ENCODE measurements around the gene PKD1. TPM values are rescaled to one million over a fixed set of nuclear protein-coding genes. Genes with fewer than 3 reads are reported as not detected.
"Not testable (repeated sequence)": the region's sequence is repeated elsewhere in the genome, so short reads cannot be mapped to it uniquely, and the experiment has no call there.

PKD1 gene
- total and polyA plus RNA-seq, 3 experiments from 2014 or later: 9.9 to 66.2 (median 58.9) TPM

DNA sequence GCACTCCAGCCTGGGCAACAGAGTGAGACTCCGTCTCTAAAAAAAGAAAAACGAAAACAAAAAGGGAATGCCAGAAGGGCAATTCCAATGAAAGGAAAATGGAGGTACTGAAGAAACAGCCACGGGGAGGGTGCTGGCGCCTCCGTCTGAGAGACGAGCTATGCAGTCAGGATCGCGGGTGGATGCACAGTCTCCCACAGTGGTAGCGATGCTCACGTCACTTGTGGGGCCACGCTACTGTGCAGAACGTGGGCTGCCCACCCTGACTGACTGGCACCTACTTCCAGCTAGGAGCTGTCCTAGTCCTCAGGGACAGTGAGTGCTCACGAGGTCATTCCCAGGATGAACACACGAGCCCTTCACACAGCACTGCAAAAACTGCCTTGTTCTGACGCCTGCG, 34.1 kb downstream of the PKD1 start:
- H3K4me1 ChIP-seq (ENCODE audit: insufficient read depth, low read length); H3K9me3 Mint-ChIP-seq; DNase-seq; H3K4me1 Mint-ChIP-seq; H3K27me3 ChIP-seq (ENCODE audit: insufficient read depth, low read length, poor library complexity, severe bottlenecking); H3K4me3 Mint-ChIP-seq; H3K4me3 ChIP-seq (ENCODE audit: low read length); POLR2A ChIA-PET; H3K27ac ChIP-seq (ENCODE audit: low read depth, low read length); H3K36me3 ChIP-seq (ENCODE audit: insufficient read depth, low read length); H3K9me3 ChIP-seq (ENCODE audit: low read length); H3K27me3 Mint-ChIP-seq: not testable (repeated sequence)
- CTCF ChIA-PET: interaction anchor here (0.9 kb wide), 1 partner anchor 39 kb away, joined by 3 read pairs; no protein-coding TSS in a partner anchor
- H3K36me3 Mint-ChIP-seq: peaks cover 0 to 33% (median 0%) of the 10 kb centered on the region in 3 donors
- peak overlapping the region in 1 of 8 donors; percentile 23 for H3K27ac Mint-ChIP-seq

DNA sequence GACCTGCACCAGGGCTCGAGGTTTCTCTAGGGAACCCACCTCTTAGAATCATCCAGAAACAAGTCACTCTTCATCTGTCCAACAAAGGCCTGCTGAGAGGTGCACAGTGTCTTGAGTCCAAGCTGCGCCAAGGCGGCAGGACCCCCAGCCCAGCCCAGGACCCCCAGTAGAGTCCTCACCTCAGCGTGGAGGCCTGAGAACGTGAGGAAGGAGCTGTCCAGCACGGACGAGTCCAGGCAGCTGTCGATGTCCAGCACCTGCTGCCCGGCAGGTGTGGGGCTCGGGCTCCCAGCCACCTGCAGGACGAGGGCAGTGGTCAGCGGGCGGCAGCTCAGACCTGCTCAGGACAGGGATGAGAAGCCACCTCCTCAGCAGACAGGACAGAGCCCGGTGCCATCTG, 38.0 kb downstream of the PKD1 start:
- H3K27ac Mint-ChIP-seq; H3K27me3 ChIP-seq (ENCODE audit: insufficient read depth, low read length, poor library complexity, severe bottlenecking); H3K36me3 ChIP-seq (ENCODE audit: insufficient read depth, low read length); H3K9me3 Mint-ChIP-seq; POLR2A ChIA-PET; H3K9me3 ChIP-seq (ENCODE audit: low read length); H3K4me3 ChIP-seq (ENCODE audit: low read length); H3K4me1 ChIP-seq (ENCODE audit: insufficient read depth, low read length); H3K27ac ChIP-seq (ENCODE audit: low read depth, low read length); H3K27me3 Mint-ChIP-seq; DNase-seq; CTCF ChIA-PET; H3K4me3 Mint-ChIP-seq; H3K4me1 Mint-ChIP-seq: not testable (repeated sequence)
- H3K36me3 Mint-ChIP-seq: peaks cover 0 to 49% (median 2%) of the 10 kb centered on the region in 3 donors

DNA sequence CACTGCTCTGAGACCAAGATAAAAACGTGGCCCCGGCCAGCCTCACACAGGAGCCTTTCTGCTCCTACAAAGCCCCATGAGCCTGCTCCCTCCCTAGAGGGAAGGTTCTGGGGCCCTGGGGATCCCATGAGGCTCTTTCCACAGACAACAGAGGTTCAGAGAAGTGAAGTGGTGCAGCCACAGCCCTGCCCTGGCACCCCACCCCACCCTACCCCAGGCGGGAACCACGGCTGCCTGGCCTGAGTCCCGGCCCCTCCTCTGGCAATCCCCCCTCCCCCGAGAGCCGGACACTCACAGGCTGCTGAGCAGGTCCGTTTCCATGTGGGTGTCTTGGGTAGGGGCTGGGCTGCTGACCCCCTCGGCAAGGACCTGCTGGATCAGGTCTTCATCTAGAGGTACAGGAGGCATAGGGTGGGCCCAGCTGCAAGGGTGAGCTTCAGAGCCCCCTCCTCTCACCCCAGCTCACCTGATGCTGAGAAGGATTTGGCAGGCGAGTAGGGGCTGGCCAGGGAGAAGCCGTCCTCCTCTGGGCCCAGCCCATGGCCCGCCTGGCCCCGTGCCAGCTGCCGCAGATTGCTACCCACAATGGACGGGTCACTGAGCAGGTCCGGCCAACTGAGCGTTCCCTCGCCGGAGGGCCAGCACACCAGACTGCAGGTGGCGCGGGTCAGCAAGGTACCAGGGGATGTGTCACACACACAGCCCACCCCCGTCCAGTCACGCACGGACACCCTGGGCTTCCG, 38.7 kb downstream of the PKD1 start:
- no peak overlapping the region for H3K4me3 ChIP-seq (ENCODE audit: low read length)
- POLR2A ChIA-PET: no interaction called here
- Mint-ChIP-seq H3K36me3 (peaks cover 0 to 55% (median 2%) of the 10 kb centered on the region in 3 donors), H3K4me3 (no peak overlapping the region), H3K4me1 (no peaks in the 10 kb centered on the region), H3K27ac (no peak overlapping the region), H3K27me3 (no peaks in the 10 kb centered on the region), H3K9me3 (no peaks in the 10 kb centered on the region)
- no peaks in the 10 kb centered on the region for H3K36me3 ChIP-seq (ENCODE audit: insufficient read depth, low read length)
- H3K27me3 ChIP-seq (ENCODE audit: insufficient read depth, low read length, poor library complexity, severe bottlenecking): no peaks in the 10 kb centered on the region
- no peaks in the 10 kb centered on the region for H3K9me3 ChIP-seq (ENCODE audit: low read length)
- DNase-seq: no peak
- no peak overlapping the region for H3K27ac ChIP-seq (ENCODE audit: low read depth, low read length)
- no peaks in the 10 kb centered on the region for H3K4me1 ChIP-seq (ENCODE audit: insufficient read depth, low read length)
- CTCF ChIA-PET: no interaction called here

- Histone ChIP-seq H3K4me1 (ENCODE audit: insufficient read depth, low read length) (no peaks in the 10 kb centered on the region), H3K9me3 (ENCODE audit: low read length) (no peaks in the 10 kb centered on the region), H3K27me3 (ENCODE audit: insufficient read depth, low read length, poor library complexity, severe bottlenecking) (no peaks in the 10 kb centered on the region), H3K4me3 (ENCODE audit: low read length) (no peak overlapping the region), H3K36me3 (ENCODE audit: insufficient read depth, low read length) (no peaks in the 10 kb centered on the region), H3K27ac (ENCODE audit: low read depth, low read length) (no peak overlapping the region)
- POLR2A ChIA-PET: no interaction called here
- H3K4me3 Mint-ChIP-seq: no peak overlapping the region
- CTCF ChIA-PET: no interaction called here
- no peaks in the 10 kb centered on the region for H3K27me3 Mint-ChIP-seq
- no peaks in the 10 kb centered on the region for H3K4me1 Mint-ChIP-seq
- peaks cover 0 to 51% (median 2%) of the 10 kb centered on the region in 3 donors for H3K36me3 Mint-ChIP-seq
- DNase-seq: no peak
- H3K27ac Mint-ChIP-seq: no peak overlapping the region
- no peaks in the 10 kb centered on the region for H3K9me3 Mint-ChIP-seq
Observed at GRCh38 chr16:2095918-2096582, 39.6 kb downstream of the PKD1 start.

- H3K27me3 Mint-ChIP-seq: no peaks in the 10 kb centered on the region
- H3K9me3 Mint-ChIP-seq: no peaks in the 10 kb centered on the region
- H3K4me1 ChIP-seq (ENCODE audit: insufficient read depth, low read length): no peaks in the 10 kb centered on the region
- H3K36me3 ChIP-seq (ENCODE audit: insufficient read depth, low read length): no peaks in the 10 kb centered on the region
- ChIA-PET POLR2A (no interaction called here), CTCF (no interaction called here)
- H3K27me3 ChIP-seq (ENCODE audit: insufficient read depth, low read length, poor library complexity, severe bottlenecking): no peaks in the 10 kb centered on the region
- H3K27ac ChIP-seq (ENCODE audit: low read depth, low read length): no peak overlapping the region
- H3K9me3 ChIP-seq (ENCODE audit: low read length): no peaks in the 10 kb centered on the region
- H3K36me3 Mint-ChIP-seq: peaks cover 0 to 47% (median 2%) of the 10 kb centered on the region in 3 donors
- H3K4me3 Mint-ChIP-seq: no peak overlapping the region
- H3K27ac Mint-ChIP-seq: peak overlapping the region in 2 of 8 donors; percentile 54 to 58
- no peaks in the 10 kb centered on the region for H3K4me1 Mint-ChIP-seq
- H3K4me3 ChIP-seq (ENCODE audit: low read length): no peak overlapping the region
- no peak for DNase-seq
Observed at GRCh38 chr16:2095315-2095853, 40.3 kb downstream of the PKD1 start.

GRCh38 chr16:2093793-2094192, 41.9 kb downstream of the PKD1 start:
- peaks cover 0 to 54% (median 3%) of the 10 kb centered on the region in 3 donors for H3K36me3 Mint-ChIP-seq
- no peaks in the 10 kb centered on the region for H3K9me3 Mint-ChIP-seq
- Histone ChIP-seq H3K36me3 (ENCODE audit: insufficient read depth, low read length) (no peaks in the 10 kb centered on the region), H3K27me3 (ENCODE audit: insufficient read depth, low read length, poor library complexity, severe bottlenecking) (no peaks in the 10 kb centered on the region), H3K27ac (ENCODE audit: low read depth, low read length) (no peak overlapping the region), H3K4me1 (ENCODE audit: insufficient read depth, low read length) (no peaks in the 10 kb centered on the region), H3K4me3 (ENCODE audit: low read length) (no peak overlapping the region), H3K9me3 (ENCODE audit: low read length) (no peaks in the 10 kb centered on the region)
- no peak overlapping the region for H3K27ac Mint-ChIP-seq
- no peak for DNase-seq
- H3K4me1 Mint-ChIP-seq: no peaks in the 10 kb centered on the region
- ChIA-PET POLR2A (no interaction called here), CTCF (no interaction called here)
- no peaks in the 10 kb centered on the region for H3K27me3 Mint-ChIP-seq
- H3K4me3 Mint-ChIP-seq: no peak overlapping the region

DNA sequence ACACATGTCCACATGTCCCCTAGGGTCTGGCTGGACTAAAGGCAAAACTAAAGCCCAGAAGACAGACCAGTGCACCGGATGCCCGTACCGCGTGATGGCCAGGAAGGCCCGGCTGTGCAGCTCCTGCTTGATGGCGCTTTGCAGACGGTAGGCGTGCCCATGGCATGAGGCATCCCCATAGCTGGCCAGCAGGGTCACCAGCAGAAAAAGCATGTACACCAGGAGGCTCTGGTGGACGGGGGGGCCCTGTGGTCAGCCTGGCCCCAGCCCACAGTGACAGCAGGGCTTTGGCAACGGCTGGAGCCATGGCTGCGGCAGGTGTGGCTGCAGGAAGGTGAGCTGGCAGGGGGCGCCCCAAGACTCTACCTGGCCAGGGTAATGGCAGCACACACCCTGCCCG, 42.8 kb downstream of the PKD1 start:
- H3K4me3 ChIP-seq (ENCODE audit: low read length): no peak overlapping the region
- no peaks in the 10 kb centered on the region for H3K27me3 Mint-ChIP-seq
- H3K27ac ChIP-seq (ENCODE audit: low read depth, low read length): no peak overlapping the region
- no peaks in the 10 kb centered on the region for H3K4me1 ChIP-seq (ENCODE audit: insufficient read depth, low read length)
- no peak overlapping the region for H3K4me3 Mint-ChIP-seq
- peaks cover 0 to 63% (median 3%) of the 10 kb centered on the region in 3 donors for H3K36me3 Mint-ChIP-seq
- DNase-seq: no peak
- H3K27me3 ChIP-seq (ENCODE audit: insufficient read depth, low read length, poor library complexity, severe bottlenecking): no peaks in the 10 kb centered on the region
- no peaks in the 10 kb centered on the region for H3K36me3 ChIP-seq (ENCODE audit: insufficient read depth, low read length)
- no peaks in the 10 kb centered on the region for H3K9me3 ChIP-seq (ENCODE audit: low read length)
- H3K27ac Mint-ChIP-seq: peak overlapping the region in 1 of 8 donors; percentile 44
- H3K9me3 Mint-ChIP-seq: no peaks in the 10 kb centered on the region
- no peaks in the 10 kb centered on the region for H3K4me1 Mint-ChIP-seq
- CTCF ChIA-PET: no interaction called here
- POLR2A ChIA-PET: no interaction called here

DNA sequence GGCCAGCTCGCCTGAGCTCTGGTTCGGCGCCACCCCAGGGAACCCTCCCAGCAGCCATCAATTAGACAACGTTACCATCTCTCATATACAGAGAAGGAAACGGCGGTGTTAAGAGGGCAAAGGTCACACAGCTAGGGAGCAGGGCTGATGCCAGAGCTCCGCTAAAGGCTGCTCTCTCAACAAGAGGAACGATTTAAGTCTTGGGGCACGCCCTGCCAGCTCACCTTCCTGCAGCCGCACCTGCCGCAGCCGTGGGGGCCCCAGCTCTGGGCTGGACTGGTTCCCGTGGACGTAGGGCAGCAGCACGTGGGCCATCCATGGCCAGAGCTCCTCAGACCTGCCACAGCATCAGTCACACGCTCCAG, 43.5 kb downstream of the PKD1 start:
- no peaks in the 10 kb centered on the region for H3K9me3 Mint-ChIP-seq
- ChIA-PET POLR2A (no interaction called here), CTCF (no interaction called here)
- Histone ChIP-seq H3K9me3 (ENCODE audit: low read length) (no peaks in the 10 kb centered on the region), H3K27me3 (ENCODE audit: insufficient read depth, low read length, poor library complexity, severe bottlenecking) (no peaks in the 10 kb centered on the region), H3K27ac (ENCODE audit: low read depth, low read length) (no peak overlapping the region), H3K4me1 (ENCODE audit: insufficient read depth, low read length) (no peaks in the 10 kb centered on the region), H3K36me3 (ENCODE audit: insufficient read depth, low read length) (no peaks in the 10 kb centered on the region), H3K4me3 (ENCODE audit: low read length) (no peak overlapping the region)
- no peak overlapping the region for H3K4me3 Mint-ChIP-seq
- no peaks in the 10 kb centered on the region for H3K27me3 Mint-ChIP-seq
- peak overlapping the region in 1 of 8 donors; percentile 70 for H3K27ac Mint-ChIP-seq
- no peak for DNase-seq
- no peaks in the 10 kb centered on the region for H3K4me1 Mint-ChIP-seq
- H3K36me3 Mint-ChIP-seq: peaks cover 0 to 67% (median 3%) of the 10 kb centered on the region in 3 donors
